Measurements from ENCODE around the gene MSMB.

- TF ChIP-seq CEBPB (IDR thresholded peaks at IDR 0.05; ENCODE audit: low read depth, low read length) (no peak), MAZ (IDR thresholded peaks at IDR 0.05; ENCODE audit: borderline replicate concordance, low read depth, low read length) (no peak), POLR2A (IDR thresholded peaks at IDR 0.05; ENCODE audit: low read depth, low read length) (no peak), CTCF (conservative IDR thresholded peaks at IDR 0.05; ENCODE audit: low read depth, low read length) (no peak)
These were observed 6.1 kb downstream of the MSMB start for GRCh38 chr10:46040004-46040403.
